DOHH2 (cell line): ENCODE data around the gene DNAH2.

ENCODE experiments used
- H3F3A ChIP-seq: fragments of 200-600 bp; sonication (generic), shearing (Covaris generic); 2 replicates; pipeline ENCODE4 v1.6.0; 2016; ENCODE audit warnings: antibody characterized with exemption, mild to moderate bottlenecking; ENCODE audit not compliant: control insufficient read depth, insufficient read depth
- H3K27ac ChIP-seq: fragments of 200-600 bp; sonication (generic); 2 replicates; pipeline ENCODE4 v1.5.1; 2014; ENCODE audit warnings: low read depth, mild to moderate bottlenecking, low read length, moderate library complexity
- H3K27me3 ChIP-seq: fragments of 200-600 bp; sonication (generic); 2 replicates; pipeline ENCODE4 v1.6.1; 2014; ENCODE audit warnings: mild to moderate bottlenecking, low read length, mixed read lengths; ENCODE audit not compliant: control insufficient read depth
- H3K36me3 ChIP-seq: fragments of 200-600 bp; sonication (generic); 2 replicates; pipeline ENCODE4 v1.6.1; 2014; ENCODE audit warnings: mild to moderate bottlenecking, low read length, moderate library complexity, mixed read lengths; ENCODE audit not compliant: control insufficient read depth
- H3K4me1 ChIP-seq: fragments of 200-600 bp; sonication (generic); 2 replicates; pipeline ENCODE4 v1.6.1; 2014; ENCODE audit warnings: mild to moderate bottlenecking, low read length, mixed read lengths; ENCODE audit not compliant: control insufficient read depth
- H3K4me2 ChIP-seq: fragments of 200-600 bp; sonication (generic); 2 replicates; pipeline ENCODE4 v1.6.0; 2014; ENCODE audit warnings: mild to moderate bottlenecking, low read length, moderate library complexity
- H3K4me3 ChIP-seq: fragments of 200-600 bp; sonication (generic); 2 replicates; pipeline ENCODE4 v1.5.1; 2014; ENCODE audit warnings: mild to moderate bottlenecking, low read length, mixed read lengths
- H3K79me2 ChIP-seq: fragments of 200-600 bp; sonication (generic); 2 replicates; pipeline ENCODE4 v1.6.1; 2014; ENCODE audit warnings: mild to moderate bottlenecking, low read length, mixed read lengths; ENCODE audit not compliant: control insufficient read depth
- H3K9me2 ChIP-seq: fragments of 200-600 bp; sonication (generic); replicated peaks from 2 replicates; pipeline ENCODE4 v1.6.1; 2014; ENCODE audit warnings: mild to moderate bottlenecking, low read length, mixed read lengths; ENCODE audit not compliant: control insufficient read depth
- H3K9me3 ChIP-seq: fragments of 200-600 bp; sonication (generic); 2 replicates; pipeline ENCODE4 v1.6.1; 2014; ENCODE audit warnings: antibody characterized with exemption, low read length, mixed read lengths; ENCODE audit not compliant: control insufficient read depth, insufficient read depth
- H4K20me1 ChIP-seq: fragments of 200-600 bp; sonication (generic); 2 replicates; pipeline ENCODE4 v1.6.0; 2014; ENCODE audit warnings: low read depth, mild to moderate bottlenecking, antibody characterized with exemption, low read length, moderate library complexity; ENCODE audit not compliant: control insufficient read depth, insufficient read depth
- CTCF ChIP-seq: fragments of 200-600 bp; sonication (generic); IDR thresholded peaks from one replicate; pipeline ENCODE4 v1.5.1; 2014; ENCODE audit warnings: antibody characterized with exemption, mild to moderate bottlenecking, low read depth, low read length; ENCODE audit not compliant: poor library complexity, severe bottlenecking
- EZH2phosphoT487 ChIP-seq: fragments of 200-600 bp; sonication (generic); IDR thresholded peaks from 2 replicates; pipeline ENCODE4 v1.6.1; 2017; ENCODE audit warnings: borderline replicate concordance, mild to moderate bottlenecking, antibody characterized with exemption, low read length, moderate library complexity, mixed read lengths

The DNAH2 gene

GRCh38 chr17:7695586-7695985 lies 22.0 kb upstream of the DNAH2 start:
- H3K4me2 ChIP-seq, result no peak overlapping the region
- no peak overlapping the region for H3K4me3 ChIP-seq
- peaks cover 13% of the 10 kb centered on the region for H3K36me3 ChIP-seq

GRCh38 chr17:7697828-7698588 lies 19.5 kb upstream of the DNAH2 start:
- H3K9me2 ChIP-seq, result no peaks in the 10 kb centered on the region
- H3K79me2 ChIP-seq, result no peaks in the 10 kb centered on the region
- H3K36me3 ChIP-seq, result peaks cover 26% of the 10 kb centered on the region
- no peaks in the 10 kb centered on the region for H4K20me1 ChIP-seq
- H3K27me3 ChIP-seq, result no peaks in the 10 kb centered on the region
- H3K4me2 ChIP-seq, result no peak overlapping the region
- H3K9me3 ChIP-seq, result no peaks in the 10 kb centered on the region
- H3K4me3 ChIP-seq, result no peak overlapping the region
- H3K4me1 ChIP-seq, result no peaks in the 10 kb centered on the region
- no peaks in the 10 kb centered on the region for H3F3A ChIP-seq
- H3K27ac ChIP-seq, result no peak overlapping the region
- TF ChIP-seq CTCF, result no peak
- TF ChIP-seq EZH2phosphoT487, result no peak

More at GRCh38 chr17:7695586-7695985, 22.0 kb upstream of the DNAH2 start:
- no peaks in the 10 kb centered on the region; the same call in 1 of the 2 replicates for H3K79me2 ChIP-seq
- H3K27me3 ChIP-seq, result no peaks in the 10 kb centered on the region
- H3K4me1 ChIP-seq, result no peaks in the 10 kb centered on the region
- no peak overlapping the region for H3K27ac ChIP-seq
- H3K9me3 ChIP-seq, result no peaks in the 10 kb centered on the region
- H4K20me1 ChIP-seq, result no peaks in the 10 kb centered on the region
- no peaks in the 10 kb centered on the region for H3F3A ChIP-seq
- no peak for TF ChIP-seq CTCF
- TF ChIP-seq EZH2phosphoT487, result no peak
- no peaks in the 10 kb centered on the region for H3K9me2 ChIP-seq

- Histone ChIP-seq H3K4me2 (no peak overlapping the region), H3K9me2 (no peaks in the 10 kb centered on the region), H3K4me3 (no peak overlapping the region), H3K79me2 (no peaks in the 10 kb centered on the region), H4K20me1 (0 out of 2 replicates have a peak, but pooled peaks cover 3% of the 10 kb centered on the region), H3K36me3 (peaks cover 25% of the 10 kb centered on the region), H3K27me3 (peaks cover 13% of the 10 kb centered on the region), H3F3A (no peaks in the 10 kb centered on the region), H3K4me1 (peaks cover 9% of the 10 kb centered on the region), H3K9me3 (no peaks in the 10 kb centered on the region), H3K27ac (no peak overlapping the region)
- TF ChIP-seq EZH2phosphoT487 (no peak), CTCF (no peak)
Observed at GRCh38 chr17:7700510-7700909, 17.0 kb upstream of the DNAH2 start.
